Esophagus muscularis mucosa (tissue), 4 donors: Measurements from ENCODE around the gene THUMPD3. TPM values are rescaled to one million over a fixed set of nuclear protein-coding genes. Genes with fewer than 3 reads are reported as not detected.

Experiments
- DNase-seq: peaks from one replicate; pipeline ENCODE4 v3.0.0-alpha.2; 2017; ENCODE audit errors: extremely low spot score
- H3K27ac ChIP-seq, 4 donors: fragments of 200-600 bp; sonication (generic); replicated peaks in 1 of 4; 1 replicate in 3 of 4; 2 replicates in 1 of 4; pipeline ENCODE4 v1.5.1; 2016 to 2019; ENCODE audit warnings: mild to moderate bottlenecking in 1 of 4
- H3K27me3 ChIP-seq, 4 donors: fragments of 200-600 bp; sonication (generic); one replicate each; pipeline versions ENCODE4 v1.5.1 to v1.6.0; 2016 to 2019
- H3K36me3 ChIP-seq, 4 donors: fragments of 200-600 bp; sonication (generic); one replicate each; pipeline ENCODE4 v1.5.1; 2016 to 2019
- H3K4me1 ChIP-seq, 4 donors: fragments of 200-600 bp; sonication (generic); one replicate each; pipeline ENCODE4 v1.5.1; 2016 to 2019
- H3K4me3 ChIP-seq, 4 donors: fragments of 200-600 bp; sonication (generic); 1 replicate in 2 of 4; 2 replicates in 2 of 4; pipeline ENCODE4 v1.5.1; 2016 to 2019; ENCODE audit warnings: mild to moderate bottlenecking in 4 of 4, moderate library complexity in 1 of 4
- H3K9me3 ChIP-seq, 4 donors: fragments of 200-600 bp; sonication (generic); 1 replicate in 3 of 4; 2 replicates in 1 of 4; pipeline ENCODE4 v1.5.1; 2016 to 2019
- EP300 ChIP-seq: sonication (generic); formaldehyde crosslinking; IDR thresholded peaks from one replicate; pipeline ENCODE4 v1.6.1; 2017; ENCODE audit warnings: antibody characterized with exemption
- POLR2A ChIP-seq: fragments of 450-650 bp; IDR thresholded peaks from one replicate; pipeline ENCODE4 v1.6.1; 2017; ENCODE audit warnings: antibody characterized with exemption, moderate library complexity, mild to moderate bottlenecking, low read depth
- POLR2AphosphoS5 ChIP-seq, 2 donors: sonication (generic); formaldehyde crosslinking; IDR thresholded peaks; one replicate each; pipeline ENCODE4 v1.6.1; 2017; ENCODE audit warnings: antibody characterized with exemption in 2 of 2
- WGBS: methylation state at CpG from one replicate; pipeline ENCODE4 v1.1.5; 2018; 5-methylcytosine and 5-hydroxymethylcytosine counted together
- intact Hi-C: fragments of 100-400 bp; cut with DNase I; formaldehyde crosslinking; loops from one replicate; pipeline ENCODE4 v1.15.1; 2023
- total RNA-seq, 4 donors: library from RNA; depleted of rRNA; stranded (reverse); fragments of >200 nt; gene quantifications; one replicate each; pipeline versions ENCODE4 v1.1.0 to v1.2.1, GENCODE V29; 2016
- TF ChIP-seq, protein P1 (sequence below), 3 experiments: fragments of 200-600 bp in 2 of 3; fragments of 450-650 bp in 1 of 3; sonication (generic) in 2 of 3; IDR thresholded peaks; one replicate each; pipeline ENCODE4 v1.5.1; 2017 to 2019; ENCODE audit warnings: antibody characterized with exemption in 3 of 3, mild to moderate bottlenecking in 2 of 3, moderate library complexity in 1 of 3

THUMPD3 gene
- total RNA-seq, 4 donors from 2014 or later: 23.8 to 37.4 (median 26.1) TPM

DNA sequence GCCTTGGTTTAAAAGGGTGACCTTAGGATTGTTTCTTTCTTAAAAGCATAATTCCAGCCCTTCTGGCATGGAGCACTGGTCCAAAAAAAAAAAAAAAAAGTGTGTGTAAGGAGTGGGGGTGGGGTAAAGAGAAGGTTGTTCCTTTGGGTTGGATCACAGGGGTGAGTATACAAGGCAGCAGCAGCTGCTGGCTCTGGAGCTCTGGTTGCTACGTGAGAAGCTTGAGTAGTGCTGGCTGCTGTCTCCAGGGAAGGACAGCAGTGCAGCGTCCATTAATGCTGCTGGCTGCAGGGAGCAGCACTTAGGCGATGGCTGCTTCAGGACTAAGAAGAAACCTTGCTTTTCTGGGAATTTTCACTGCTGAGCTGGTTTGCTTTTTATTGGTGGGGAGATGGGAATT is 36.9 kb downstream of the THUMPD3 start:
- 0% methylated on average over 3 of the region's 3 CpGs for WGBS
- H3K27me3 ChIP-seq: no peaks in the 10 kb centered on the region
- peaks cover 62 to 75% (median 71%) of the 10 kb centered on the region in 4 donors for H3K4me1 ChIP-seq
- peaks cover 0 to 6% (median under 1%) of the 10 kb centered on the region in 4 donors for H3K36me3 ChIP-seq
- H3K9me3 ChIP-seq: no peaks in the 10 kb centered on the region
- peak overlapping the region; percentile 98 to 100 (median 99) for H3K27ac ChIP-seq
- intact Hi-C loops: loop anchor here (2.0 kb wide), 1 partner anchor 23 kb away; no protein-coding TSS in a partner anchor
- no peak for DNase-seq
- peak overlapping the region; percentile 86 to 92 (median 90) for H3K4me3 ChIP-seq
- TF ChIP-seq POLR2A (no peak), EP300 (no peak), POLR2AphosphoS5 (IDR thresholded peaks at IDR 0.05) (peak; percentile 68 to 84)
- TF ChIP-seq, protein P1, sequence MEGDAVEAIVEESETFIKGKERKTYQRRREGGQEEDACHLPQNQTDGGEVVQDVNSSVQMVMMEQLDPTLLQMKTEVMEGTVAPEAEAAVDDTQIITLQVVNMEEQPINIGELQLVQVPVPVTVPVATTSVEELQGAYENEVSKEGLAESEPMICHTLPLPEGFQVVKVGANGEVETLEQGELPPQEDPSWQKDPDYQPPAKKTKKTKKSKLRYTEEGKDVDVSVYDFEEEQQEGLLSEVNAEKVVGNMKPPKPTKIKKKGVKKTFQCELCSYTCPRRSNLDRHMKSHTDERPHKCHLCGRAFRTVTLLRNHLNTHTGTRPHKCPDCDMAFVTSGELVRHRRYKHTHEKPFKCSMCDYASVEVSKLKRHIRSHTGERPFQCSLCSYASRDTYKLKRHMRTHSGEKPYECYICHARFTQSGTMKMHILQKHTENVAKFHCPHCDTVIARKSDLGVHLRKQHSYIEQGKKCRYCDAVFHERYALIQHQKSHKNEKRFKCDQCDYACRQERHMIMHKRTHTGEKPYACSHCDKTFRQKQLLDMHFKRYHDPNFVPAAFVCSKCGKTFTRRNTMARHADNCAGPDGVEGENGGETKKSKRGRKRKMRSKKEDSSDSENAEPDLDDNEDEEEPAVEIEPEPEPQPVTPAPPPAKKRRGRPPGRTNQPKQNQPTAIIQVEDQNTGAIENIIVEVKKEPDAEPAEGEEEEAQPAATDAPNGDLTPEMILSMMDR (IDR thresholded peaks at IDR 0.05): peak in 1 of 3 experiments; percentile 11

DNA sequence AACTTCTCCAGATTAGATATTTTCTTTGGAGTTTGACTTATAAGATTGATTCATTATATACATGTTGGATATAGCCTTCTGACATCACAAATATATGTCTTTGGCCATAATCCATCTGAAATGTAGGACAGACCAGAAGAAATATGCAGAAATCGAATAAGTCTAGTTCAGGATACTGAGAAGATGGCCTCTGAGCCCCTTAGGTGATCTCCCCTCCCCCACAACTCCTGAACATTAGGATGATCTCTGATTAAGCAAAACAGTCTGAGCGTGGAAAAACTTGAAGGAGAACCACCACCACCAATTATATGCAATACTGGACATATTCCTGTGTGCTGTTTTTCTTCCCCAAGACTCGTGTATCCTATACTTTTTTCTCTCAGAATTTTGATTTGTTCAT is 37.8 kb downstream of the THUMPD3 start:
- TF ChIP-seq POLR2AphosphoS5 (IDR thresholded peaks at IDR 0.05) (no peak), EP300 (no peak), POLR2A (no peak)
- TF ChIP-seq, protein P1 (IDR thresholded peaks at IDR 0.05): no peak
- H3K36me3 ChIP-seq: no peaks in the 10 kb centered on the region
- intact Hi-C loops: loop anchor here (2.0 kb wide), 1 partner anchor 22 kb away; no protein-coding TSS in a partner anchor
- H3K9me3 ChIP-seq: no peaks in the 10 kb centered on the region
- peak overlapping the region in 2 of 4 donors; percentile 3 to 86 for H3K4me3 ChIP-seq
- peak overlapping the region; percentile 98 to 100 (median 99) for H3K27ac ChIP-seq
- DNase-seq: no peak
- WGBS: 23% methylated on average over 3 of the region's 3 CpGs
- H3K27me3 ChIP-seq: no peaks in the 10 kb centered on the region
- H3K4me1 ChIP-seq: peaks cover 62 to 75% (median 71%) of the 10 kb centered on the region in 4 donors

DNA sequence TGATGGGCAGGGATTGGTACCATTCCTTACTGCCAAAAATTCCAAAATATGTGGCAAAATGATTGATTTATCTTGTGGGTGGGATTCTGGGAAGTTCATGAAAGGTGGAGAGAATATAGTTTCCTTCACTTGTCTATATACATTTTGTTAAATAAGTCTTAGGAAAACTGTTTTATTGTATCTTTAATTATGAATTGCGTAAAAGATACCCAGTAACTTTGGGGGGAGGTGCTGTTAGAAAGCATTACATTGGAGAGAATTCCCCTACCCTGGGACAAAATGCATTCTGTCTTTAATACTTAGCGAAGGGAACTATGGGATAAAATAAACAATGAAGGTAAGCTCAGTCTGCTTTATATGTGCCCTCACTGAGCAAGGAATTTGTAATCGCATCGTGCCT is 39.1 kb downstream of the THUMPD3 start:
- no peaks in the 10 kb centered on the region for H3K36me3 ChIP-seq
- peak overlapping the region; percentile 98 to 100 (median 99) for H3K27ac ChIP-seq
- 35% methylated on average over 4 of the region's 4 CpGs for WGBS
- TF ChIP-seq POLR2AphosphoS5 (IDR thresholded peaks at IDR 0.05): no peak
- TF ChIP-seq EP300: no peak
- no peak for TF ChIP-seq POLR2A
- TF ChIP-seq, protein P1 (IDR thresholded peaks at IDR 0.05): no peak
- H3K27me3 ChIP-seq: no peaks in the 10 kb centered on the region
- peaks cover 73 to 83% (median 81%) of the 10 kb centered on the region in 4 donors for H3K4me1 ChIP-seq
- H3K4me3 ChIP-seq: peak overlapping the region; percentile 3 to 13 (median 5)
- intact Hi-C loops: loop anchor here (2.0 kb wide), 1 partner anchor 21 kb away; no protein-coding TSS in a partner anchor
- no peaks in the 10 kb centered on the region for H3K9me3 ChIP-seq
- no peak for DNase-seq

DNA sequence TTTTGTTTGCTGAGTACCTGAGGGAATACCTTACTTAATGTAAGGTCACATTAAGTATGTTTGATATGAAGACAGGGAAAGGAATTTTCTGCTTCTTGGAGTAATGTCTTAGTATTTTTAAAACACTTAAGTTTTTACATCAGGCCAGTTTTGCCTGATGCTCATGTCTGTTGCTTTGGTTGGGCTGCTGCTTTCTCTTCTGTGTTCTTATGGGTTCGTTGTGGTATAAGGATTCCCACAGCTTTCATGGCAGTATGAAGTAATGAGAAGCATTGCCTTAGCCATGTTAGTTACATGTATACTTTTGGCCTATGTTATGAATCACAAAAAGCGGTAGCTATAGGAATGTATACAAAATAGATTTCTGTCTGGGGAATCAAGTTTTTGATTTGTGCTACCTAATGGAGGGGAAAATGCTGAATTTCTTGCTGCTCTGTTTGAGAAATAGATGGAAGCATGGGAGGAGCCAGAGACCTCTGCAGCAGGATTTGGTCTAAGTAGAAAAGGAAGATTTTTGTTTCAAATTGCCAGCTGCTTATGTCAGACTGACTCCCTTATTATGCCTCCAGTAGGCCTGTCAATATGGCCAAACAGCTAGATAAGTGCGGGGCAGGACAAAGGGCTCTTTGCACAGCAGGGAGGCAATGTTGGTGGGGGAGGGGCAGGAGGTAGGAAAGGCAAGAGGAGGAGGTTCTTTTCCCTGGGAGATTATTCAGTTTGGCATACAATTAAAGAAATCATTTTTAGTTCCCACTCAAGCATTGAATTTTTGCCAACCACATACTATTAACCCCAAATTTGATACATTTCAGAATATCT is 39.8 kb downstream of the THUMPD3 start:
- 13% methylated on average over 3 of the region's 3 CpGs for WGBS
- H3K27me3 ChIP-seq: no peaks in the 10 kb centered on the region
- H3K9me3 ChIP-seq: no peaks in the 10 kb centered on the region
- H3K27ac ChIP-seq: peak overlapping the region; percentile 98 to 100 (median 99)
- peaks cover 78 to 89% (median 88%) of the 10 kb centered on the region in 4 donors for H3K4me1 ChIP-seq
- peak overlapping the region; percentile 3 to 13 (median 5) for H3K4me3 ChIP-seq
- no peaks in the 10 kb centered on the region for H3K36me3 ChIP-seq
- DNase-seq: no peak
- intact Hi-C loops: no loop called here
- TF ChIP-seq, protein P1 (IDR thresholded peaks at IDR 0.05): no peak
- TF ChIP-seq POLR2AphosphoS5 (IDR thresholded peaks at IDR 0.05) (no peak), EP300 (no peak)
